HEK293 (cell line): Measurements from ENCODE around the gene SLC51A.
A peak's percentile ranks its signal among the peaks of the same experiment; 100 is the strongest.

ENCODE experiments used
- CTCF ChIA-PET: fragments of 350-600 bp; formaldehyde crosslinking; extraction: SDS; loops from one replicate; lab custom pipeline; 2021; ENCODE audit warnings: antibody characterized with exemption; lab: Yijun Ruan, JAX
- POLR2A ChIA-PET: fragments of 300-600 bp; formaldehyde crosslinking; extraction: SDS; loops from one replicate; lab custom pipeline; 2020; ENCODE audit warnings: antibody characterized with exemption, inconsistent platforms; lab: Yijun Ruan, JAX
- H3K27ac ChIP-seq: fragments of 200-500 bp; sonication (Bioruptor generic); 2 replicates; pipeline ENCODE4 v1.5.1; 2014; ENCODE audit warnings: low read depth, low read length, control low read depth, inconsistent platforms; ENCODE audit errors: extremely low read depth
- H3K36me3 ChIP-seq, 2 experiments: fragments of 200-500 bp in 1 of 2; sonication (Bioruptor generic) in 1 of 2; 1 replicate in 1 of 2; 2 replicates in 1 of 2; pipeline ENCODE4 v1.5.1; 2014 to 2017; ENCODE audit warnings: inconsistent platforms in 2 of 2, low read length in 2 of 2; ENCODE audit not compliant: control insufficient read depth in 2 of 2, insufficient read depth in 1 of 2
- H3K4me1 ChIP-seq: fragments of 200-500 bp; sonication (Bioruptor generic); 2 replicates; pipeline ENCODE4 v1.5.1; 2014; ENCODE audit warnings: mild to moderate bottlenecking, low read length, inconsistent platforms; ENCODE audit not compliant: control insufficient read depth, insufficient read depth
- H3K4me3 ChIP-seq: 2 replicates; pipeline ENCODE4 v1.5.1; 2011; ENCODE audit warnings: low read depth, mild to moderate bottlenecking, control low read depth, low read length, moderate library complexity
- H3K9me3 ChIP-seq: fragments of 200-500 bp; sonication (Bioruptor generic); 2 replicates; pipeline ENCODE4 v1.5.1; 2014; ENCODE audit warnings: low read depth, low read length, inconsistent platforms; ENCODE audit not compliant: control insufficient read depth, insufficient read depth
- GFI1B ChIP-seq: fragments of 450-650 bp; formaldehyde crosslinking; IDR thresholded peaks from 2 replicates; pipeline ENCODE4 v1.5.1; 2016; ENCODE audit warnings: missing biosample characterization, missing genetic modification characterization
- GLI2 ChIP-seq: fragments of 450-650 bp; formaldehyde crosslinking; IDR thresholded peaks from 2 replicates; pipeline ENCODE4; 2017; ENCODE audit warnings: missing biosample characterization, missing genetic modification characterization, low read depth, borderline replicate concordance
- HOXA7 ChIP-seq: sonication (generic); formaldehyde crosslinking; IDR thresholded peaks from 2 replicates; pipeline ENCODE4 v1.8.1; 2022; ENCODE audit warnings: missing genetic modification reagents, borderline replicate concordance
- MEIS1 ChIP-seq: sonication (generic); formaldehyde crosslinking; IDR thresholded peaks from 2 replicates; pipeline ENCODE4 v1.8.1; 2022; ENCODE audit warnings: missing genetic modification reagents, mild to moderate bottlenecking, borderline replicate concordance
- OVOL3 ChIP-seq: fragments of 450-650 bp; formaldehyde crosslinking; IDR thresholded peaks from 2 replicates; pipeline ENCODE4 v1.5.1; 2016; ENCODE audit warnings: missing biosample characterization, missing genetic modification characterization
- PRDM1 ChIP-seq: fragments of 450-650 bp; formaldehyde crosslinking; IDR thresholded peaks from 2 replicates; pipeline ENCODE4; 2016; ENCODE audit warnings: missing biosample characterization, missing genetic modification characterization
- SETDB1 ChIP-seq: IDR thresholded peaks from one replicate; pipeline ENCODE4 v1.6.1; 2017; ENCODE audit warnings: mild to moderate bottlenecking, low read length, moderate library complexity, mixed read lengths; ENCODE audit not compliant: insufficient read length
- ZBTB17 ChIP-seq: fragments of 450-650 bp; formaldehyde crosslinking; IDR thresholded peaks from 2 replicates; pipeline ENCODE4 v1.5.1; 2016; ENCODE audit warnings: missing biosample characterization, missing genetic modification characterization
- ZEB2 ChIP-seq: fragments of 450-650 bp; formaldehyde crosslinking; IDR thresholded peaks from 2 replicates; pipeline ENCODE4 v1.5.1; 2016; ENCODE audit warnings: missing biosample characterization, missing genetic modification characterization
- ZNF10 ChIP-seq: fragments of 450-650 bp; formaldehyde crosslinking; IDR thresholded peaks from 2 replicates; pipeline ENCODE4 v1.5.1; 2017; ENCODE audit warnings: missing biosample characterization, missing genetic modification characterization
- ZNF121 ChIP-seq: fragments of 450-650 bp; formaldehyde crosslinking; IDR thresholded peaks from 2 replicates; pipeline ENCODE4 v1.5.1; 2016; ENCODE audit warnings: missing biosample characterization, missing genetic modification characterization
- ZNF138 ChIP-seq: fragments of 450-650 bp; formaldehyde crosslinking; IDR thresholded peaks from 2 replicates; pipeline ENCODE4 v1.5.1; 2016; ENCODE audit warnings: missing biosample characterization, missing genetic modification characterization, borderline replicate concordance
- ZNF175 ChIP-seq: fragments of 450-650 bp; formaldehyde crosslinking; IDR thresholded peaks from 2 replicates; pipeline ENCODE4 v1.5.1; 2016; ENCODE audit warnings: missing biosample characterization, missing genetic modification characterization
- ZNF366 ChIP-seq: fragments of 450-650 bp; formaldehyde crosslinking; conservative IDR thresholded peaks from 2 replicates; pipeline ENCODE4 v1.5.1; 2016; ENCODE audit warnings: missing biosample characterization, missing genetic modification characterization
- ZNF433 ChIP-seq: fragments of 450-650 bp; formaldehyde crosslinking; IDR thresholded peaks from 2 replicates; pipeline ENCODE4 v1.5.1; 2016; ENCODE audit warnings: missing biosample characterization, missing genetic modification characterization, low read depth
- ZNF473 ChIP-seq: fragments of 450-650 bp; formaldehyde crosslinking; IDR thresholded peaks from 2 replicates; pipeline ENCODE4 v1.5.1; 2017; ENCODE audit warnings: missing biosample characterization, missing genetic modification characterization
- ZNF48 ChIP-seq: fragments of 450-650 bp; formaldehyde crosslinking; IDR thresholded peaks from 2 replicates; pipeline ENCODE4 v1.5.1; 2016; ENCODE audit warnings: missing biosample characterization, missing genetic modification characterization
- ZNF555 ChIP-seq: fragments of 450-650 bp; formaldehyde crosslinking; conservative IDR thresholded peaks from 2 replicates; pipeline ENCODE4 v1.5.1; 2017; ENCODE audit warnings: missing biosample characterization, mild to moderate bottlenecking, missing genetic modification characterization, inconsistent platforms
- ZNF654 ChIP-seq: fragments of 450-650 bp; formaldehyde crosslinking; IDR thresholded peaks from 2 replicates; pipeline ENCODE4 v1.5.1; 2016; ENCODE audit warnings: low read depth, missing biosample characterization, missing genetic modification characterization
- ZNF777 ChIP-seq: fragments of 450-650 bp; formaldehyde crosslinking; IDR thresholded peaks from 2 replicates; pipeline ENCODE4 v1.5.1; 2017; ENCODE audit warnings: missing biosample characterization, missing genetic modification characterization, borderline replicate concordance
- TF ChIP-seq, protein P1 (sequence below): fragments of 450-650 bp; formaldehyde crosslinking; IDR thresholded peaks from 2 replicates; pipeline ENCODE4 v1.5.1; 2017; ENCODE audit warnings: missing biosample characterization, missing genetic modification characterization
- TF ChIP-seq, protein P2 (sequence below): fragments of 450-650 bp; formaldehyde crosslinking; optimal IDR thresholded peaks from 2 replicates; pipeline ENCODE3; 2016; ENCODE audit warnings: missing biosample characterization, mild to moderate bottlenecking, missing genetic modification characterization
- TF ChIP-seq, protein P3 (sequence below): sonication (generic); formaldehyde crosslinking; IDR thresholded peaks from 2 replicates; pipeline ENCODE4 v1.8.1; 2022; ENCODE audit warnings: mild to moderate bottlenecking, moderate library complexity, missing genetic modification reagents
- TF ChIP-seq, protein P4 (sequence below): fragments of 450-650 bp; formaldehyde crosslinking; IDR thresholded peaks from 2 replicates; pipeline ENCODE4 v1.5.1; 2016; ENCODE audit warnings: missing biosample characterization, missing genetic modification characterization

Gene SLC51A

DNA sequence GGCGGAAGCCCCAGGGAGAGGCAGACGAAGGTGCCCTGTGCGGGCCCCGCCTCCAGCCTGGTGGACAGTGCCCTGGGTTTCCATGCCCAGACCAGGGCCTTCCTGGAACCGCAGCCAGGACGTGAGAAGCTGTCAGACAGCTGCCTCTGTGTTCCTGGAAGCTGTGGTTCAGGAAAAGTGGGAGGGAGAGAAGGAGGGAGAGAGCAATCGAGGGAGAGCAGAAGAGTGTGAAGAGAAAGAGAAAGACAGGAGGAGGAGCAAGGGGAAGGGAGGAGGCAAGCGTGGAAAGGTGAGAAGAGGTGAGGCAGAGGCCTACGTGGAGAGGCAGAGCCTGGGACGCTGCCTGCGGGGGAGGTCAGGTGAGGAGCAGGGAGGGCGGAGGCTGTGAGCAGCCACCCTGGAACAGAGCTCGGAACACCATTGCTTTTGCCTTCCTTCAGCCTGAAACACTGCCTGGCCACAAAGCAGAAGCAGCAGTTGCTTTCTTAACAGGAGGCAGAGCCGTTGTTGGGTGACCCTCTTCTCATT lies 23.7 kb upstream of the SLC51A start:
- peak; percentile 72 for TF ChIP-seq PRDM1
- TF ChIP-seq ZNF10 = no peak
- TF ChIP-seq ZNF366 (tag by site-specific recombination) = peak; percentile 36; the same call in 1 of the 2 replicates
- peak; percentile 99 for TF ChIP-seq ZBTB17 (tag by site-specific recombination)
- CTCF ChIA-PET = no interaction called here
- Histone ChIP-seq H3K4me3 (no peak overlapping the region), H3K9me3 (no peaks in the 10 kb centered on the region), H3K27ac (no peak overlapping the region), H3K4me1 (no peaks in the 10 kb centered on the region), H3K36me3 (no peaks in the 10 kb centered on the region)
- POLR2A ChIA-PET = no interaction called here

DNA sequence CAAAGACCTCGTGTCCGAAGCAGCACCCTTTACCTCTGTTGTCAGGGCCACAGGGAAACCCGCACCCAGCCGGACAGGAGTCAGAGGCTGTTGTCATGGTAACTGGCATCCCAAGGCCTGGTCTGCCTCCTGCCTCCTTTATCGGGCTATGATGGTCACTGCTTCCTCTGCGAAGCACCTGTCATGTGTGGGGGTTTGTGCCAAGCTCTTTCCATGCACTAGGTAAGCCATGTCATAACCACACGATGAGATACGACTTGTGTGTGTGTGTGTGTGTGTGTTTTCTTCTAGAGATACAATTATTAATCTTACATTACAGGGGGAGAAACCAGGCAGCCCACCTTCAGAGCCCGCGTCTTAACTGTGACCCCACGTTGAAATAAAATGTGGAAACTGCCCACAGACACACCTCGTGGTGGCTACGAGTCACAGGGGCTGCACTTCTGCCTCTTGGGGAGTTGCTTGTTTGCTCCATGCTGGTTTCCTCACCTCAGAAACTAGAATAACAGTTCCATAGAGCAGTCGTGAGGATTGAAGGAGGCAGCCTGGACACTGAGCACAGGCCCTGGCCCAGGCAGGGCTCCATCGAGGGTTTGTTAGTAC lies 23.1 kb upstream of the SLC51A start:
- ChIA-PET POLR2A (no interaction called here), CTCF (interaction anchor here (4.7 kb wide), 1 partner anchor 120 kb away, joined by 60 read pairs; no protein-coding TSS in a partner anchor)
- Histone ChIP-seq H3K9me3 (no peaks in the 10 kb centered on the region), H3K4me3 (no peak overlapping the region), H3K4me1 (no peaks in the 10 kb centered on the region), H3K36me3 (no peaks in the 10 kb centered on the region), H3K27ac (no peak overlapping the region)
- no peak for TF ChIP-seq ZNF48 (tag by site-specific recombination)
- no peak for TF ChIP-seq GLI2 (tag by site-specific recombination)
- TF ChIP-seq ZEB2 (tag by site-specific recombination) = no peak
- TF ChIP-seq, protein P1, sequence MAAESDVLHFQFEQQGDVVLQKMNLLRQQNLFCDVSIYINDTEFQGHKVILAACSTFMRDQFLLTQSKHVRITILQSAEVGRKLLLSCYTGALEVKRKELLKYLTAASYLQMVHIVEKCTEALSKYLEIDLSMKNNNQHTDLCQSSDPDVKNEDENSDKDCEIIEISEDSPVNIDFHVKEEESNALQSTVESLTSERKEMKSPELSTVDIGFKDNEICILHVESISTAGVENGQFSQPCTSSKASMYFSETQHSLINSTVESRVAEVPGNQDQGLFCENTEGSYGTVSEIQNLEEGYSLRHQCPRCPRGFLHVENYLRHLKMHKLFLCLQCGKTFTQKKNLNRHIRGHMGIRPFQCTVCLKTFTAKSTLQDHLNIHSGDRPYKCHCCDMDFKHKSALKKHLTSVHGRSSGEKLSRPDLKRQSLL = no peak
- TF ChIP-seq ZNF777 (tag by site-specific recombination) = no peak
- TF ChIP-seq, protein P2, sequence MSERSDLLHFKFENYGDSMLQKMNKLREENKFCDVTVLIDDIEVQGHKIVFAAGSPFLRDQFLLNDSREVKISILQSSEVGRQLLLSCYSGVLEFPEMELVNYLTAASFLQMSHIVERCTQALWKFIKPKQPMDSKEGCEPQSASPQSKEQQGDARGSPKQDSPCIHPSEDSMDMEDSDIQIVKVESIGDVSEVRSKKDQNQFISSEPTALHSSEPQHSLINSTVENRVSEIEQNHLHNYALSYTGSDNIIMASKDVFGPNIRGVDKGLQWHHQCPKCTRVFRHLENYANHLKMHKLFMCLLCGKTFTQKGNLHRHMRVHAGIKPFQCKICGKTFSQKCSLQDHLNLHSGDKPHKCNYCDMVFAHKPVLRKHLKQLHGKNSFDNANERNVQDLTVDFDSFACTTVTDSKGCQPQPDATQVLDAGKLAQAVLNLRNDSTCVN (tag by site-specific recombination) = no peak
- TF ChIP-seq ZNF175 (tag by site-specific recombination) = no peak
- no peak for TF ChIP-seq SETDB1
- TF ChIP-seq OVOL3 (tag by site-specific recombination) = no peak
- no peak for TF ChIP-seq ZNF654 (tag by site-specific recombination)
- no peak for TF ChIP-seq ZNF473 (tag by site-specific recombination)
- no peak for TF ChIP-seq MEIS1
- no peak for TF ChIP-seq ZNF121
- no peak for TF ChIP-seq GFI1B (tag by site-specific recombination)
- TF ChIP-seq, protein P3, sequence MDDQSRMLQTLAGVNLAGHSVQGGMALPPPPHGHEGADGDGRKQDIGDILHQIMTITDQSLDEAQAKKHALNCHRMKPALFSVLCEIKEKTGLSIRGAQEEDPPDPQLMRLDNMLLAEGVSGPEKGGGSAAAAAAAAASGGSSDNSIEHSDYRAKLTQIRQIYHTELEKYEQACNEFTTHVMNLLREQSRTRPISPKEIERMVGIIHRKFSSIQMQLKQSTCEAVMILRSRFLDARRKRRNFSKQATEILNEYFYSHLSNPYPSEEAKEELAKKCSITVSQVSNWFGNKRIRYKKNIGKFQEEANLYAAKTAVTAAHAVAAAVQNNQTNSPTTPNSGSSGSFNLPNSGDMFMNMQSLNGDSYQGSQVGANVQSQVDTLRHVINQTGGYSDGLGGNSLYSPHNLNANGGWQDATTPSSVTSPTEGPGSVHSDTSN (CRISPR knock-in tag) = no peak
- TF ChIP-seq ZNF433 (tag by site-specific recombination) = no peak
- no peak for TF ChIP-seq ZNF138 (tag by site-specific recombination)
- no peak for TF ChIP-seq ZNF555
- TF ChIP-seq HOXA7 (CRISPR knock-in tag) = no peak
- TF ChIP-seq, protein P4, sequence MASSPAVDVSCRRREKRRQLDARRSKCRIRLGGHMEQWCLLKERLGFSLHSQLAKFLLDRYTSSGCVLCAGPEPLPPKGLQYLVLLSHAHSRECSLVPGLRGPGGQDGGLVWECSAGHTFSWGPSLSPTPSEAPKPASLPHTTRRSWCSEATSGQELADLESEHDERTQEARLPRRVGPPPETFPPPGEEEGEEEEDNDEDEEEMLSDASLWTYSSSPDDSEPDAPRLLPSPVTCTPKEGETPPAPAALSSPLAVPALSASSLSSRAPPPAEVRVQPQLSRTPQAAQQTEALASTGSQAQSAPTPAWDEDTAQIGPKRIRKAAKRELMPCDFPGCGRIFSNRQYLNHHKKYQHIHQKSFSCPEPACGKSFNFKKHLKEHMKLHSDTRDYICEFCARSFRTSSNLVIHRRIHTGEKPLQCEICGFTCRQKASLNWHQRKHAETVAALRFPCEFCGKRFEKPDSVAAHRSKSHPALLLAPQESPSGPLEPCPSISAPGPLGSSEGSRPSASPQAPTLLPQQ = no peak
